SK-N-MC (cell line): ENCODE measurements around the gene HHAT.

Experiments
- FOXP2 ChIP-seq: optimal IDR thresholded peaks from 2 replicates; pipeline ENCODE3; 2011; ENCODE audit warnings: mild to moderate bottlenecking, moderate library complexity; ENCODE audit not compliant: insufficient read depth; ENCODE audit errors: extremely low read length, control extremely low read depth
- POLR2AphosphoS5 ChIP-seq: IDR thresholded peaks from 2 replicates; pipeline ENCODE4 v1.6.1; 2012; ENCODE audit warnings: mild to moderate bottlenecking, low read depth, low read length, borderline replicate concordance

GRCh38 chr1:210328032-210328745, 513 bp upstream of the HHAT start:
- TF ChIP-seq FOXP2 (no peak), POLR2AphosphoS5 (no peak)
